Tibial artery (tissue), 4 donors: ENCODE measurements around the gene ROR1.

Experiments used
- DNase-seq, 2 donors: peaks; one replicate each; pipeline ENCODE4 v3.0.0-alpha.2; 2019
- H3K27ac ChIP-seq, 2 donors: fragments of 200-600 bp; sonication (generic) in 1 of 2; 1 replicate in 1 of 2; 2 replicates in 1 of 2; pipeline ENCODE4 v1.5.1; 2018 to 2019; ENCODE audit warnings: mild to moderate bottlenecking in 1 of 2
- H3K27me3 ChIP-seq, 2 donors: fragments of 200-600 bp; sonication (generic) in 1 of 2; one replicate each; pipeline versions ENCODE4 v1.5.1 to v1.6.0; 2016 to 2019
- H3K36me3 ChIP-seq, 3 donors: fragments of 200-600 bp; sonication (generic) in 2 of 3; one replicate each; pipeline ENCODE4 v1.5.1; 2016 to 2019; ENCODE audit warnings: mild to moderate bottlenecking in 2 of 3
- H3K4me1 ChIP-seq, 4 donors: fragments of 200-600 bp; sonication (generic) in 2 of 4; 1 replicate in 3 of 4; 2 replicates in 1 of 4; pipeline ENCODE4 v1.5.1; 2016 to 2019
- H3K4me3 ChIP-seq, 2 donors: fragments of 200-600 bp; sonication (generic) in 1 of 2; 1 replicate in 1 of 2; 2 replicates in 1 of 2; pipeline ENCODE4 v1.5.1; 2018 to 2019; ENCODE audit warnings: mild to moderate bottlenecking in 2 of 2
- H3K9me3 ChIP-seq, 3 donors: fragments of 200-600 bp; sonication (generic) in 1 of 3; one replicate each; pipeline ENCODE4 v1.5.1; 2016 to 2019
- CTCF ChIP-seq, 2 experiments: fragments of 200-600 bp in 1 of 2; fragments of 450-650 bp in 1 of 2; IDR thresholded peaks; one replicate each; pipeline ENCODE4 v1.5.1; 2017 to 2019; ENCODE audit warnings: antibody characterized with exemption in 2 of 2, mild to moderate bottlenecking in 1 of 2, moderate library complexity in 1 of 2
- intact Hi-C: fragments of 100-400 bp; cut with DNase I; formaldehyde crosslinking; loops from one replicate; pipeline ENCODE4 v1.15.0; 2023; ENCODE audit warnings: low total_unique reads

ROR1 gene

GRCh38 chr1:64137412-64137803 is 363.6 kb downstream of the ROR1 start:
- no peak for DNase-seq
- Histone ChIP-seq H3K9me3 (no peaks in the 10 kb centered on the region), H3K4me1 (peaks cover 0 to 44% (median 9%) of the 10 kb centered on the region in 4 donors), H3K36me3 (peaks cover 0 to 7% (median 0%) of the 10 kb centered on the region in 3 donors), H3K4me3 (no peak overlapping the region), H3K27me3 (no peaks in the 10 kb centered on the region), H3K27ac (peak overlapping the region in 1 of 2 donors; percentile 44)
- intact Hi-C loops = loop anchor here (5.0 kb wide), 3 partner anchors 215 to 450 kb away; no protein-coding TSS in a partner anchor
- no peak for TF ChIP-seq CTCF (IDR thresholded peaks at IDR 0.05)

GRCh38 chr1:64139877-64140276 is 366.1 kb downstream of the ROR1 start:
- no peak overlapping the region for H3K4me3 ChIP-seq
- no peaks in the 10 kb centered on the region for H3K9me3 ChIP-seq
- H3K4me1 ChIP-seq = peaks cover 0 to 33% (median 9%) of the 10 kb centered on the region in 4 donors
- H3K27ac ChIP-seq = peak overlapping the region in 1 of 2 donors; percentile 8
- H3K27me3 ChIP-seq = no peaks in the 10 kb centered on the region
- intact Hi-C loops = loop anchor here (5.0 kb wide), 3 partner anchors 218 to 453 kb away; no protein-coding TSS in a partner anchor
- H3K36me3 ChIP-seq = peaks cover 0 to 11% (median 0%) of the 10 kb centered on the region in 3 donors
- no peak for DNase-seq
- TF ChIP-seq CTCF (IDR thresholded peaks at IDR 0.05) = no peak

GRCh38 chr1:64140596-64140995 is 366.8 kb downstream of the ROR1 start:
- no peak for TF ChIP-seq CTCF (IDR thresholded peaks at IDR 0.05)
- Histone ChIP-seq H3K27ac (no peak overlapping the region), H3K4me1 (peaks cover 0 to 25% (median 9%) of the 10 kb centered on the region in 4 donors), H3K36me3 (peaks cover 0 to 16% (median 0%) of the 10 kb centered on the region in 3 donors), H3K27me3 (no peaks in the 10 kb centered on the region), H3K4me3 (no peak overlapping the region), H3K9me3 (no peaks in the 10 kb centered on the region)
- intact Hi-C loops = no loop called here
- DNase-seq = no peak

- intact Hi-C loops = no loop called here
- Histone ChIP-seq H3K27ac (no peak overlapping the region), H3K27me3 (no peaks in the 10 kb centered on the region), H3K9me3 (no peaks in the 10 kb centered on the region), H3K4me3 (no peak overlapping the region), H3K36me3 (peaks cover 0 to 16% (median 0%) of the 10 kb centered on the region in 3 donors), H3K4me1 (peaks cover 0 to 6% (median 2%) of the 10 kb centered on the region in 4 donors)
- no peak for TF ChIP-seq CTCF (IDR thresholded peaks at IDR 0.05)
- DNase-seq = no peak
These were observed 373.4 kb downstream of the ROR1 start for GRCh38 chr1:64147045-64147724.

- no peak for TF ChIP-seq CTCF (IDR thresholded peaks at IDR 0.05)
- peaks cover 0 to 14% (median 0%) of the 10 kb centered on the region in 3 donors for H3K36me3 ChIP-seq
- no peaks in the 10 kb centered on the region for H3K9me3 ChIP-seq
- H3K4me3 ChIP-seq = no peak overlapping the region
- H3K27ac ChIP-seq = no peak overlapping the region
- H3K27me3 ChIP-seq = no peaks in the 10 kb centered on the region
- DNase-seq = no peak
- intact Hi-C loops = no loop called here
- H3K4me1 ChIP-seq = peaks cover 0 to 6% (median 2%) of the 10 kb centered on the region in 4 donors
These were observed 373.9 kb downstream of the ROR1 start for GRCh38 chr1:64147759-64148158.
